B cell (primary cell): Measurements from ENCODE around the gene C14orf119. TPM values are rescaled to one million over a fixed set of nuclear protein-coding genes. Genes with fewer than 3 reads are reported as not detected.

Experiments used
- ATAC-seq: fragments of 200-7000 bp; cut with Tn5 transposase; one replicate; pipeline ENCODE4 v1.10.0; 2021; ENCODE audit warnings: low read depth, mild to moderate bottlenecking, moderate number of reproducible peaks, moderate library complexity
- CTCF ChIA-PET: fragments of 350-600 bp; sonication (Branson Sonifier 250); formaldehyde crosslinking; loops from one replicate; lab custom pipeline; 2021; ENCODE audit warnings: antibody characterized with exemption, inconsistent platforms; lab: Charles Lee
- POLR2A ChIA-PET: fragments of 350-600 bp; sonication (Branson Sonifier 250); formaldehyde crosslinking; loops from one replicate; lab custom pipeline; 2021; ENCODE audit warnings: antibody characterized with exemption; lab: Charles Lee
- DNase-seq: peaks from one replicate; pipeline ENCODE4 v3.0.0; 2013
- H2AFZ ChIP-seq: 2 replicates; pipeline ENCODE4 v1.6.1; 2012; ENCODE audit warnings: mild to moderate bottlenecking, low read depth, low read length; ENCODE audit not compliant: insufficient read depth, poor library complexity, severe bottlenecking
- H3K27ac ChIP-seq, 2 donors: 1 replicate in 1 of 2; 2 replicates in 1 of 2; pipeline ENCODE4 v1.5.1; 2012 to 2013; ENCODE audit warnings: low read length in 2 of 2, mild to moderate bottlenecking in 2 of 2, moderate library complexity in 1 of 2
- H3K27me3 ChIP-seq, 4 experiments: fragments of 200-600 bp in 1 of 4; sonication (generic) in 1 of 4; replicated peaks in 1 of 4; 1 replicate in 2 of 4; 2 replicates in 2 of 4; pipeline versions ENCODE4 v1.6.1 to v1.7.0; 2013 to 2016; ENCODE audit warnings: low read length in 3 of 4, mild to moderate bottlenecking in 2 of 4, mixed read lengths in 1 of 4, moderate library complexity in 1 of 4; ENCODE audit not compliant: insufficient read depth in 4 of 4, control insufficient read depth in 3 of 4; ENCODE audit errors: control extremely low read depth in 1 of 4
- H3K36me3 ChIP-seq, 2 experiments: replicated peaks in 1 of 2; 1 replicate in 1 of 2; 2 replicates in 1 of 2; pipeline versions ENCODE4 v1.6.1 to v1.7.1; 2013; ENCODE audit warnings: low read length in 1 of 2; ENCODE audit not compliant: insufficient read depth in 2 of 2, control insufficient read depth in 1 of 2; ENCODE audit errors: control extremely low read depth in 1 of 2, extremely low read depth in 1 of 2
- H3K4me1 ChIP-seq, 2 donors: fragments of 200-600 bp in 1 of 2; sonication (generic) in 1 of 2; 1 replicate in 1 of 2; 2 replicates in 1 of 2; pipeline versions ENCODE4 v1.5.1 to v1.6.1; 2013 to 2017; ENCODE audit warnings: low read length in 2 of 2; ENCODE audit not compliant: control insufficient read depth in 2 of 2, insufficient read depth in 2 of 2
- H3K4me2 ChIP-seq: replicated peaks from 2 replicates; pipeline ENCODE3; 2012; ENCODE audit warnings: mild to moderate bottlenecking, low read depth, low read length; ENCODE audit not compliant: poor library complexity, severe bottlenecking
- H3K4me3 ChIP-seq, 5 experiments: fragments of 200-600 bp in 1 of 5; sonication (generic) in 1 of 5; 1 replicate in 3 of 5; 2 replicates in 2 of 5; pipeline versions ENCODE4 v1.5.1 to v1.7.0; 2011 to 2016; ENCODE audit warnings: low read length in 4 of 5, mild to moderate bottlenecking in 4 of 5, low read depth in 2 of 5, control low read depth in 1 of 5, moderate library complexity in 1 of 5; ENCODE audit not compliant: insufficient read depth in 1 of 5; ENCODE audit errors: control extremely low read depth in 1 of 5, extremely low read depth in 1 of 5
- H3K79me2 ChIP-seq: fragments of 200-600 bp; sonication (generic); one replicate; pipeline ENCODE4 v1.6.0; 2016; ENCODE audit warnings: low read length; ENCODE audit not compliant: control insufficient read depth, insufficient read depth
- H3K9ac ChIP-seq: fragments of 200-600 bp; sonication (generic); 2 replicates; pipeline ENCODE4 v1.6.1; 2017; ENCODE audit warnings: mild to moderate bottlenecking, low read length, moderate library complexity
- H3K9me3 ChIP-seq, 3 donors: one replicate each; pipeline versions ENCODE4 v1.6.1 to v1.7.1; 2013; ENCODE audit warnings: low read length in 2 of 3; ENCODE audit not compliant: control insufficient read depth in 2 of 3, insufficient read depth in 1 of 3; ENCODE audit errors: control extremely low read depth in 1 of 3
- H4K20me1 ChIP-seq: 2 replicates; pipeline ENCODE4 v1.6.0; 2012; ENCODE audit warnings: mild to moderate bottlenecking, low read length; ENCODE audit not compliant: insufficient read depth, control insufficient read depth, poor library complexity, severe bottlenecking
- H3K27ac Mint-ChIP-seq: one replicate; pipeline ENCODE4 v1.8.0; 2021; ENCODE audit warnings: mixed read lengths
- H3K27me3 Mint-ChIP-seq: one replicate; pipeline ENCODE4 v1.8.0; 2021; ENCODE audit warnings: mixed read lengths
- H3K4me1 Mint-ChIP-seq: one replicate; pipeline ENCODE4 v1.8.0; 2021; ENCODE audit warnings: mixed read lengths
- H3K4me3 Mint-ChIP-seq: one replicate; pipeline ENCODE4 v1.8.0; 2021; ENCODE audit warnings: mixed read lengths
- H3K9me3 Mint-ChIP-seq: one replicate; pipeline ENCODE4 v1.8.0; 2022; ENCODE audit warnings: mixed read lengths; ENCODE audit not compliant: insufficient read depth
- EZH2 ChIP-seq: IDR thresholded peaks from 2 replicates; pipeline ENCODE4 v1.6.1; 2012; ENCODE audit warnings: borderline replicate concordance, low read depth, mild to moderate bottlenecking, moderate library complexity, low read length; ENCODE audit not compliant: insufficient read depth, poor library complexity, severe bottlenecking
- WGBS: methylation state at CpG from one replicate; pipeline ENCODE4 v1.1.5; 2013; ENCODE audit warnings: missing lambda C conversion rate; ENCODE audit not compliant: insufficient coverage; 5-methylcytosine and 5-hydroxymethylcytosine counted together
- intact Hi-C: fragments of 100-400 bp; cut with micrococcal nuclease; formaldehyde crosslinking; loops from one replicate; pipeline ENCODE4 v1.10.0; 2022
- polyA plus RNA-seq: library from polyadenylated mRNA; depleted of rRNA; stranded (reverse); fragments of >200 nt; gene quantifications from 2 replicates; pipeline ENCODE4 v1.2.3, GENCODE V29; 2012
- total RNA-seq, 2 donors: library from RNA; stranded (reverse); fragments of 120-200 nt in 1 of 2; gene quantifications; 1 replicate in 1 of 2; 2 replicates in 1 of 2; pipeline versions ENCODE4 v1.2.3 to v1.2.4, GENCODE V29; 2013 to 2022
- TF ChIP-seq, protein P1 (sequence below): fragments of 200-600 bp; IDR thresholded peaks from one replicate; pipeline ENCODE4 v1.8.0; 2022; ENCODE audit warnings: antibody characterized with exemption, mild to moderate bottlenecking

C14orf119 gene
- total and polyA plus RNA-seq, 2 donors (not counting 1 experiment from before 2014, with no cell fraction given): 12.2 to 30.6 TPM

DNA sequence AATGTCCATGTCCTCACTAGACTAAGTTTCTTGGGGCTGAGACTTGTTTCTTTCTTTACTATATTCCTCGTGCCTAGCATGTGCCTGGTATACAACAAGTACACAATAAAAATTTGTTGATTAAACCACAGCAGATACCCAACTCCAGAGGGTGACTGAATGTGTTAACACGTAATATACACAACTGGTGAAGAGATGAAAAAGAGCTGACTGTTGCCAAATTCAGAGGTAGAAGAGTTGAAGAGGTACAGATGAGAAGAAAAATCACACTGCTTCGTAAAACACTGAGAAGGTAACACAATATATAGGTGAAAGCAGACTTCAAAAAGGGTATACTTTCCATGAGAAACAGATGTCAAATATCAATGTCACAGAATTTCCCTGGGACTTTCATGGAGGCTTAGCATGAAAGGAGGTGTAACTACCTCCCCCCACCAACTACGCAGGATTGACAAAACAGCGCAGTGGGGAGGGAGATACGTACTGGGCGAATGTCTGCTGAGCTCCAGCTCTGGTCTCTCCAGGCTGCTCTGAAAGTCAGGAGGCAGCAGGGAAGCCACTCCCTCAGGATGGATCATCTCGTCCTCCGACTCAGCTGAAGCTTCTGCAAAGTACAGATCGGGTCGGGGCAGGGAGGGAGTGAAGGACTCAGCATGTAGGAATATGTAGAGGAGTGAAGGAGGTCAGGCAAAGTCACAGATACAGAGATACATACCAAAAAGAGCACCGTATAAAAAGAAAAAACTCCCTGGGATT, 5.6 kb upstream of the C14orf119 start:
- Mint-ChIP-seq H3K27me3 (no peaks in the 10 kb centered on the region), H3K4me1 (peaks cover 14% of the 10 kb centered on the region), H3K27ac (no peak overlapping the region), H3K9me3 (no peaks in the 10 kb centered on the region), H3K4me3 (no peak overlapping the region)
- peaks cover 10 to 80% of the 10 kb centered on the region in 2 experiments for H3K36me3 ChIP-seq
- no peak overlapping the region for H3K4me2 ChIP-seq
- peaks cover 12 to 13% of the 10 kb centered on the region in 2 donors for H3K4me1 ChIP-seq
- CTCF ChIA-PET: interaction anchor here (0.8 to 3.7 kb wide), 4 partner anchors 13 to 115 kb away, joined by 3 to 29 read pairs (median 6); no protein-coding TSS in a partner anchor
- H2AFZ ChIP-seq: no peak overlapping the region
- H3K79me2 ChIP-seq: peaks cover 63% of the 10 kb centered on the region
- 100% methylated on average over 5 of the region's 12 CpGs for WGBS
- DNase-seq: no peak
- H3K9ac ChIP-seq: no peak overlapping the region
- H3K4me3 ChIP-seq: no peak overlapping the region
- no peaks in the 10 kb centered on the region for H3K9me3 ChIP-seq
- POLR2A ChIA-PET: interaction anchor here (0.6 kb wide), 1 partner anchor 1061 kb away, joined by 13 read pairs; no protein-coding TSS in a partner anchor
- intact Hi-C loops: loop anchor here (5.0 to 10.0 kb wide), 5 partner anchors 32 to 1825 kb away; partner anchors contain the start of genes CDH24, EMC9, HNRNPC and PSME2
- H4K20me1 ChIP-seq: peaks cover 64% of the 10 kb centered on the region
- H3K27ac ChIP-seq: no peak overlapping the region
- TF ChIP-seq, protein P1, sequence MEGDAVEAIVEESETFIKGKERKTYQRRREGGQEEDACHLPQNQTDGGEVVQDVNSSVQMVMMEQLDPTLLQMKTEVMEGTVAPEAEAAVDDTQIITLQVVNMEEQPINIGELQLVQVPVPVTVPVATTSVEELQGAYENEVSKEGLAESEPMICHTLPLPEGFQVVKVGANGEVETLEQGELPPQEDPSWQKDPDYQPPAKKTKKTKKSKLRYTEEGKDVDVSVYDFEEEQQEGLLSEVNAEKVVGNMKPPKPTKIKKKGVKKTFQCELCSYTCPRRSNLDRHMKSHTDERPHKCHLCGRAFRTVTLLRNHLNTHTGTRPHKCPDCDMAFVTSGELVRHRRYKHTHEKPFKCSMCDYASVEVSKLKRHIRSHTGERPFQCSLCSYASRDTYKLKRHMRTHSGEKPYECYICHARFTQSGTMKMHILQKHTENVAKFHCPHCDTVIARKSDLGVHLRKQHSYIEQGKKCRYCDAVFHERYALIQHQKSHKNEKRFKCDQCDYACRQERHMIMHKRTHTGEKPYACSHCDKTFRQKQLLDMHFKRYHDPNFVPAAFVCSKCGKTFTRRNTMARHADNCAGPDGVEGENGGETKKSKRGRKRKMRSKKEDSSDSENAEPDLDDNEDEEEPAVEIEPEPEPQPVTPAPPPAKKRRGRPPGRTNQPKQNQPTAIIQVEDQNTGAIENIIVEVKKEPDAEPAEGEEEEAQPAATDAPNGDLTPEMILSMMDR: no peak
- TF ChIP-seq EZH2: no peak
- no peaks in the 10 kb centered on the region for H3K27me3 ChIP-seq
- ATAC-seq: no peak

DNA sequence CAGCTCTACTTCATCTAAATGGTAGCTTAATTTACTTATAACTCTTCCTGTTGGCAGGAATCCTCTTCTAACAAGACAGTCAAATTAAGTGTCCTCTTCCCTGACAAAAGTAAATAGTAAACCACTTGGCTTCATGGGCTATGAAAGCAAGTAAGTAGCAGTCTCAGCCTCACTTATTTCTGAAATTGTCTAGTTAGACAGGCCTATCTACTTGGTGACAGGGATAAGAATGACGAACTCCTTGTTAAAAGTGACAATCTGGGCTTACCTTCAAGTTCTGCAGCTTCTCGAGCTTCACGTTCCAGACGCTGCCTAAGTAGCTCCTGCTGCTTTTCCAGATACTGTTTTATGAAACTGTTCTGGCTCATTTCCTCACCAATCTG, 5.1 kb upstream of the C14orf119 start:
- POLR2A ChIA-PET: interaction anchor here (0.6 kb wide), 1 partner anchor 1061 kb away, joined by 13 read pairs; no protein-coding TSS in a partner anchor

More for the DNA sequence above, 5.1 kb upstream of the C14orf119 start:
- DNase-seq: no peak
- Histone ChIP-seq H3K4me3 (no peak overlapping the region), H3K4me2 (no peak overlapping the region), H3K27ac (no peak overlapping the region), H4K20me1 (peaks cover 60% of the 10 kb centered on the region), H2AFZ (no peak overlapping the region), H3K36me3 (peaks cover 10 to 75% of the 10 kb centered on the region in 2 experiments), H3K4me1 (peaks cover 12 to 13% of the 10 kb centered on the region in 2 donors), H3K9ac (no peak overlapping the region), H3K27me3 (no peaks in the 10 kb centered on the region), H3K79me2 (peaks cover 65% of the 10 kb centered on the region), H3K9me3 (no peaks in the 10 kb centered on the region)
- Mint-ChIP-seq H3K27ac (no peak overlapping the region), H3K27me3 (no peaks in the 10 kb centered on the region), H3K9me3 (no peaks in the 10 kb centered on the region), H3K4me1 (peaks cover 14% of the 10 kb centered on the region), H3K4me3 (no peak overlapping the region)
- ATAC-seq: no peak
- CTCF ChIA-PET: interaction anchor here (1.0 to 3.7 kb wide), 4 partner anchors 14 to 104 kb away, joined by 3 to 29 read pairs (median 6); no protein-coding TSS in a partner anchor
- TF ChIP-seq, protein P1: no peak
- TF ChIP-seq EZH2: no peak
- 100% methylated on average over 2 of the region's 4 CpGs for WGBS
- intact Hi-C loops: loop anchor here (5.0 to 10.0 kb wide), 5 partner anchors 33 to 1825 kb away; partner anchors contain the start of genes CDH24, EMC9, HNRNPC and PSME2
